ENCODE results near the gene P2RY1.

- TF ChIP-seq CTCF (IDR thresholded peaks at IDR 0.05) (no peak), POLR2A (IDR thresholded peaks at IDR 0.05) (no peak), EP300 (IDR thresholded peaks at IDR 0.05) (peak in 1 of 4 donors; percentile 67)
These were observed 23.4 kb downstream of the P2RY1 start for GRCh38 chr3:152858170-152858800.
